Kidney (tissue), 14 donors: ENCODE results near the gene FGFR3. TPM values are rescaled to one million over a fixed set of nuclear protein-coding genes. Genes with fewer than 3 reads are reported as not detected.

Experiments used
- DNase-seq, 5 donors: peaks; one replicate each; pipeline ENCODE4 v3.0.0-alpha.2; 2013 to 2020
- FAIRE-seq: peaks from 2 replicates; lab custom pipeline; 2012; peaks lifted over from hg19 to GRCh38; lab: Jason Lieb, UNC
- H3K27ac ChIP-seq, 2 donors: one replicate each; pipeline ENCODE4 v1.7.0; 2013; ENCODE audit warnings: low read depth in 2 of 2, low read length in 2 of 2, inconsistent platforms in 1 of 2
- H3K27me3 ChIP-seq: one replicate; pipeline ENCODE4 v1.7.1; 2013; ENCODE audit warnings: low read length, inconsistent platforms; ENCODE audit not compliant: control insufficient read depth, insufficient read depth
- H3K36me3 ChIP-seq, 3 donors: one replicate each; pipeline versions ENCODE4 v1.7.0 to v1.7.1; 2013; ENCODE audit warnings: low read length in 3 of 3, control low read depth in 1 of 3, inconsistent platforms in 1 of 3; ENCODE audit not compliant: insufficient read depth in 3 of 3, control insufficient read depth in 2 of 3
- H3K4me1 ChIP-seq, 3 donors: one replicate each; pipeline versions ENCODE4 v1.7.0 to v1.7.1; 2013; ENCODE audit warnings: low read length in 3 of 3, inconsistent platforms in 1 of 3, low read depth in 1 of 3; ENCODE audit not compliant: control insufficient read depth in 2 of 3, insufficient read depth in 2 of 3
- H3K4me3 ChIP-seq, 3 donors: one replicate each; pipeline versions ENCODE4 v1.7.0 to v1.8.1; 2013; ENCODE audit warnings: low read length in 3 of 3, control low read depth in 1 of 3, inconsistent platforms in 1 of 3
- H3K9ac ChIP-seq, 3 donors: one replicate each; pipeline versions ENCODE4 v1.7.0 to v1.7.1; 2013; ENCODE audit warnings: low read length in 3 of 3, control low read depth in 1 of 3, inconsistent platforms in 1 of 3
- H3K9me3 ChIP-seq, 3 donors: one replicate each; pipeline versions ENCODE4 v1.7.0 to v1.7.1; 2013; ENCODE audit warnings: low read length in 3 of 3, control low read depth in 1 of 3, inconsistent platforms in 1 of 3; ENCODE audit not compliant: control insufficient read depth in 2 of 3, insufficient read depth in 1 of 3
- intact Hi-C: fragments of 100-400 bp; cut with DNase I; formaldehyde crosslinking; loops from one replicate; pipeline ENCODE4 v1.11.1; 2022
- polyA plus RNA-seq: library from polyadenylated mRNA; stranded (reverse); fragments of 350-450 nt; fragmentation: Illumina TruSeq; extraction: RNeasy Lipid Tissue Mini Kit (QIAGEN cat#74804); gene quantifications from one replicate; pipeline ENCODE4 v1.2.3, GENCODE V29; 2014; ENCODE audit warnings: low read depth, low replicate concordance; ENCODE audit not compliant: insufficient read depth
- total RNA-seq: library from RNA; stranded (reverse); fragmentation: NEBNext Ultra II Directional; extraction: Animal tissue kit (Norgen Biotek cat#: 25700); gene quantifications from one replicate; pipeline ENCODE4 v1.2.1, GENCODE V29; 2021
- TF ChIP-seq, protein P1 (sequence below): IDR thresholded peaks from 3 replicates; pipeline ENCODE4 v1.5.1; 2012; ENCODE audit warnings: mild to moderate bottlenecking, moderate library complexity, borderline replicate concordance; ENCODE audit not compliant: insufficient read depth; ENCODE audit errors: extremely low read depth
- donor health status: control.
- donor health status: control.
- donor health status: control.
- donor health status: control.
- donor health status: control.
- donor health status: DM: yes; HTN: yes; CAD: no.
- donor health status: Normal renal cell carcinoma (clear cell type).

Gene FGFR3
- total and polyA plus RNA-seq, 2 donors from 2014 or later = 25.5 to 28.5 TPM

DNA sequence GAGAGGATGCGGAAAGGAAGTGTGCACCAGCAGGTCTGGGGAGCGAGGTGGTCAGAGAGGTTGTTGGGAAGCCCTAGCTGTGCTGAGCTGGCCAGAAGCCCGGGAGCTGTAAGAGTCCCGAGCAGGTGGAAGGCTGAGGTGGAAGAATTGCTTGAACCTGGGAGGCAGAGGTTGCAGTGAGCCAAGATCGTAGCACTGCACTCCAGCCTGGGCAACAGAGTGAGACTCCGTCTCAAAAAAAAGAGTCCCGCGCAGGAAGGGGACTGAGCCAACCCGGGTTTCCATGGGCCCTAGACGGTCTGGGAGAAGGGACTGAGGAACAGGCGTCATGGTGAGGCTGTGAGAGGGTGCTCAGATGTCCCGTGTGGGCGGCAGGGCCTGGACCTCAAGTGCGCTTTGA is 12.7 kb upstream of the FGFR3 start:
- Histone ChIP-seq H3K4me3 (no peak overlapping the region), H3K36me3 (no peaks in the 10 kb centered on the region), H3K27me3 (no peaks in the 10 kb centered on the region), H3K9ac (no peak overlapping the region), H3K9me3 (no peaks in the 10 kb centered on the region), H3K27ac (no peak overlapping the region), H3K4me1 (peaks cover 0 to 14% (median 0%) of the 10 kb centered on the region in 3 donors)
- intact Hi-C loops = no loop called here
- DNase-seq (no peak), FAIRE-seq (no peak)
- TF ChIP-seq, protein P1, sequence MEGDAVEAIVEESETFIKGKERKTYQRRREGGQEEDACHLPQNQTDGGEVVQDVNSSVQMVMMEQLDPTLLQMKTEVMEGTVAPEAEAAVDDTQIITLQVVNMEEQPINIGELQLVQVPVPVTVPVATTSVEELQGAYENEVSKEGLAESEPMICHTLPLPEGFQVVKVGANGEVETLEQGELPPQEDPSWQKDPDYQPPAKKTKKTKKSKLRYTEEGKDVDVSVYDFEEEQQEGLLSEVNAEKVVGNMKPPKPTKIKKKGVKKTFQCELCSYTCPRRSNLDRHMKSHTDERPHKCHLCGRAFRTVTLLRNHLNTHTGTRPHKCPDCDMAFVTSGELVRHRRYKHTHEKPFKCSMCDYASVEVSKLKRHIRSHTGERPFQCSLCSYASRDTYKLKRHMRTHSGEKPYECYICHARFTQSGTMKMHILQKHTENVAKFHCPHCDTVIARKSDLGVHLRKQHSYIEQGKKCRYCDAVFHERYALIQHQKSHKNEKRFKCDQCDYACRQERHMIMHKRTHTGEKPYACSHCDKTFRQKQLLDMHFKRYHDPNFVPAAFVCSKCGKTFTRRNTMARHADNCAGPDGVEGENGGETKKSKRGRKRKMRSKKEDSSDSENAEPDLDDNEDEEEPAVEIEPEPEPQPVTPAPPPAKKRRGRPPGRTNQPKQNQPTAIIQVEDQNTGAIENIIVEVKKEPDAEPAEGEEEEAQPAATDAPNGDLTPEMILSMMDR = no peak

DNA sequence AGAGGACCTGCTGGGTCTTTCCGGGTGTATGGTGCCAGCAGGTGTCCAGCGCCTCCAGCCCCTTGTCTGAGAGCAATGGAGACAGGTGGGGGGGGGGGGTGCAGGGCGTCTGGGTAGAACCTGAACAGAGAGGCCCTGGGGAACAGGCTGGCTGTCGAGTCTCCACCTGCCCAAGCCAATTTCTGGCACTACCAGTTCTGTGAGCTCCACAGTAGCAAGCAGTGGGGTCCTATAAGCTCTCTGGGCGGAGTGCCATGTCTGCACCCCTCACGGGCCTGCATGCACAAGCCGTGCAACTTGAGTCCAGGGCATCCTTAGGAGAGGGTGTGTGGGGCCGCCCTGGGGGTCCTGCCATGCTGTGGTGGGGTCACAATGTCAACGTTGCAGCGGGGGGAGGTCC is 10.1 kb upstream of the FGFR3 start:
- Histone ChIP-seq H3K36me3 (no peaks in the 10 kb centered on the region), H3K9me3 (no peaks in the 10 kb centered on the region), H3K9ac (no peak overlapping the region), H3K4me1 (peaks cover 0 to 12% (median 0%) of the 10 kb centered on the region in 3 donors), H3K27me3 (no peaks in the 10 kb centered on the region), H3K4me3 (no peak overlapping the region), H3K27ac (no peak overlapping the region)
- intact Hi-C loops = no loop called here
- TF ChIP-seq, protein P1 = no peak
- FAIRE-seq (no peak), DNase-seq (no peak)

DNA sequence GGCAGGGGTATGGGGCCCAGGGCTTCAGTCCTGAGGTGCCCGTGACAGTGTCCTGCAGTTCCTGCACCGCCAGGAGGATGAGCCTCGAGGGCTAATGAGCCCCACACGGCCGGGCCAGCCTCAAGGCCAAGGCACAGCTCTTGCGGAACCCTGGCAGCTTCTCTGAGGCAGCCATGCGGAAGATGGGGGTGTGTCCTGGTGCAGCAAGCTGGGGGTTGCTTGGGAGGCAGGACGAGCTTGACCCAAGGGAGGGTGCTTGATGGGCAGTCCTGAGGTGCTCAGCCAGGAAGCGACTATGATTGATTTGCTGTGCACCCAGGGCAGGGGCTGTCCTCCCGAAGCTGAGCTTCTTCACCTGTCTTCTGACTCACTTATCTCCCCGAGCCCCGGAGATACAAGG is 9.1 kb upstream of the FGFR3 start:
- Histone ChIP-seq H3K27me3 (no peaks in the 10 kb centered on the region), H3K9ac (no peak overlapping the region), H3K4me3 (no peak overlapping the region), H3K27ac (no peak overlapping the region), H3K9me3 (no peaks in the 10 kb centered on the region), H3K36me3 (no peaks in the 10 kb centered on the region), H3K4me1 (peaks cover 0 to 12% (median 0%) of the 10 kb centered on the region in 3 donors)
- intact Hi-C loops = no loop called here
- DNase-seq = peak in 3 of 5 donors; percentile 61 to 81 (median 73)
- TF ChIP-seq, protein P1 = no peak
- FAIRE-seq = no peak

DNA sequence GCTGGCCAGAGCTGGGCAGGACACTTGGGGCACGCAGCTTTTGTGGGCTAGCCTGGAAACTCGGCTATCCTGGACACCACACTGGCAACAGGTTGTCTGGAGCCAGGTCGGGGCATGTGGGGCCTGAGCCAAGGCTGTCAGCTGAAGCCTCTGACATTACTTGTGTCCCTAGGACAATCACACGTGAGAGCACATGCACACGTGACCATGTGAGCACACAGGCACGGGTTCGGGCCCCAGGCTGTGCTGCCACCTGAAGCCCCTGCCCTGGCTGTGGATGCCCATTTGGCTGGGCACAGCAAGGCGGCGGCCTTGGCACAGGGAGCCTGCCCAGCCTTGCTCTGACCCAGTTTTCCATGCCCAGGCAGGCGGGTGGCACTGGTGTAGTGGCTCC is 8.7 kb upstream of the FGFR3 start:
- peaks cover 0 to 12% (median 0%) of the 10 kb centered on the region in 3 donors for H3K4me1 ChIP-seq
- DNase-seq = no peak
- intact Hi-C loops = no loop called here
- TF ChIP-seq, protein P1 = no peak
- H3K9ac ChIP-seq = peak overlapping the region in 1 of 3 donors; percentile 12
- FAIRE-seq = no peak
- no peaks in the 10 kb centered on the region for H3K9me3 ChIP-seq
- peak overlapping the region in 1 of 2 donors; percentile 41 for H3K27ac ChIP-seq
- H3K36me3 ChIP-seq = no peaks in the 10 kb centered on the region
- no peaks in the 10 kb centered on the region for H3K27me3 ChIP-seq
- no peak overlapping the region for H3K4me3 ChIP-seq
